ENCODE measurements around the gene FILIP1. TPM values are rescaled to one million over a fixed set of nuclear protein-coding genes. Genes with fewer than 3 reads are reported as not detected.

FILIP1 gene
- total and polyA plus RNA-seq, 9 donors: 1.1 to 7.1 (median 2.7) TPM

DNA sequence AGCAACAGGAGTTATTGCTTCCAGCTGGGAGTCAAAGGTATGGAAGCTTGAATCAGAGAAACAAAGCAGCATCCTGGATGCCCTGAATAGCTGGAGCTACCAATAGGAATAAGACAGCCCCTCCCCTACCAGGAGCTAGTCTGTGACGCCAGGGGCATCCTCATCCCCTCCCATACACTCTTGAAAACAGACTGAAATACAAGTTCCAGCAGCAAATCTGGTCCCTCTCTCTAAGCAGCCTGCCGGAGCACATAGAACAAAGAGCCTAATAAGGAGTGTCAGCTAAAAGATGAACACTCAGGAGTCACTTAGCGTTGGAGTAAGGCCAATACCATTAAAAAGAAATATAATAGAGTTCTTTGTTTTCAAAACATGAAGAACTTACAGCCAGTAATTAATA lies 25.6 kb downstream of the FILIP1 start:
- Histone ChIP-seq H3K36me3 (no peaks in the 10 kb centered on the region), H3K4me3 (no peak overlapping the region), H3K4me1 (ENCODE audit: insufficient read depth) (no peaks in the 10 kb centered on the region), H3K27me3 (no peaks in the 10 kb centered on the region), H3K9me3 (no peaks in the 10 kb centered on the region), H3K27ac (no peak overlapping the region)
- DNase-seq: no peak
- intact Hi-C loops (cut with DNase I): no loop called here
- TF ChIP-seq EP300 (IDR thresholded peaks at IDR 0.05) (no peak), POLR2A (IDR thresholded peaks at IDR 0.05) (no peak)
- TF ChIP-seq, protein P1, sequence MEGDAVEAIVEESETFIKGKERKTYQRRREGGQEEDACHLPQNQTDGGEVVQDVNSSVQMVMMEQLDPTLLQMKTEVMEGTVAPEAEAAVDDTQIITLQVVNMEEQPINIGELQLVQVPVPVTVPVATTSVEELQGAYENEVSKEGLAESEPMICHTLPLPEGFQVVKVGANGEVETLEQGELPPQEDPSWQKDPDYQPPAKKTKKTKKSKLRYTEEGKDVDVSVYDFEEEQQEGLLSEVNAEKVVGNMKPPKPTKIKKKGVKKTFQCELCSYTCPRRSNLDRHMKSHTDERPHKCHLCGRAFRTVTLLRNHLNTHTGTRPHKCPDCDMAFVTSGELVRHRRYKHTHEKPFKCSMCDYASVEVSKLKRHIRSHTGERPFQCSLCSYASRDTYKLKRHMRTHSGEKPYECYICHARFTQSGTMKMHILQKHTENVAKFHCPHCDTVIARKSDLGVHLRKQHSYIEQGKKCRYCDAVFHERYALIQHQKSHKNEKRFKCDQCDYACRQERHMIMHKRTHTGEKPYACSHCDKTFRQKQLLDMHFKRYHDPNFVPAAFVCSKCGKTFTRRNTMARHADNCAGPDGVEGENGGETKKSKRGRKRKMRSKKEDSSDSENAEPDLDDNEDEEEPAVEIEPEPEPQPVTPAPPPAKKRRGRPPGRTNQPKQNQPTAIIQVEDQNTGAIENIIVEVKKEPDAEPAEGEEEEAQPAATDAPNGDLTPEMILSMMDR (IDR thresholded peaks at IDR 0.05): no peak
- WGBS, 3 donors: 53 to 68% (median 63%) methylated on average over 3 of the region's 3 CpGs

DNA sequence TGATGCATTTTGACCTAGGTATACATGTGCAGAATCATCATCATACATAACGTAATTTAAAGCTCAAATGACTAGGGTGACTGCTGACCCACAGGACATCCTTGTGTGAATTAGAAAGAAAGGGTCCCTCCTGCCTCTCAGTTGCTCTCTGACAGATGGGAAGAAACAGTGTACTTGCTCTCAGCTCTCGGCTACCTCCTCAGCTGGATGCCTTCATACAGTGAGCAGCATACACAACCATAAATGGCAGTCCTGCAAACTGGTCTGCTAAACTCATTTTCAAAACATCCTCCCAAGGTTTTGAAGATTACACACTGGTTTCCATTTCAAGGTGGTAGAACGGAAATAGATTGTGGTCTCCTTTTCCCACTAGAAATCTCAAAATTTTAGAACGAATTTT lies 26.3 kb downstream of the FILIP1 start:
- Histone ChIP-seq H3K4me1 (ENCODE audit: insufficient read depth) (no peaks in the 10 kb centered on the region), H3K4me3 (no peak overlapping the region), H3K27ac (no peak overlapping the region), H3K9me3 (no peaks in the 10 kb centered on the region), H3K36me3 (no peaks in the 10 kb centered on the region), H3K27me3 (no peaks in the 10 kb centered on the region)
- WGBS, 3 donors: 60 to 68% (median 64%) methylated on average over 4 of the region's 4 CpGs
- intact Hi-C loops (cut with DNase I): no loop called here
- no peak for DNase-seq
- TF ChIP-seq, protein P1 (IDR thresholded peaks at IDR 0.05): no peak
- TF ChIP-seq EP300 (IDR thresholded peaks at IDR 0.05) (no peak), POLR2A (IDR thresholded peaks at IDR 0.05) (no peak)

DNA sequence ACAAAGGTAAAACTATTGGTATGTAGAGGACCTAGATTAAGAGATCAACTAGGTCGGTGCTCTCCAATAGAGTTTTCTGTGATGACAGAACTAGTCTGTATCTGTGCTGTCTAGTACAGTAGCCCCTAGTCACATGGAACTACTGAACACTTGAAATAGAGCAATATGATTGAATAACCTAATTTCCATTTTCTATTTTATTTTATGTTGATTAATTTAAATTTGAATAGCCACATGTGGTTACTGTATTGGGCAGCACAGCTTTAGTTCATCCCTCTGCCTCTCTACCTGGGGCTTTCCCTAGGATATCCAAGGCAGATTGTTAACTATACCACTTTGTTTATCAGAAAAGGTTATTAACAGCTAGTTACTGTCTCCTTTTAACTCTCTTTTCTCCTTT lies 27.0 kb downstream of the FILIP1 start:
- WGBS, 3 donors: 95 to 98% (median 96%) methylated on average over 1 of the region's 1 CpG
- Histone ChIP-seq H3K4me1 (ENCODE audit: insufficient read depth) (no peaks in the 10 kb centered on the region), H3K9me3 (no peaks in the 10 kb centered on the region), H3K4me3 (no peak overlapping the region), H3K27ac (no peak overlapping the region), H3K36me3 (no peaks in the 10 kb centered on the region), H3K27me3 (no peaks in the 10 kb centered on the region)
- no peak for DNase-seq
- intact Hi-C loops (cut with DNase I): no loop called here
- TF ChIP-seq, protein P1 (IDR thresholded peaks at IDR 0.05): no peak
- TF ChIP-seq POLR2A (IDR thresholded peaks at IDR 0.05) (no peak), EP300 (IDR thresholded peaks at IDR 0.05) (no peak)

DNA sequence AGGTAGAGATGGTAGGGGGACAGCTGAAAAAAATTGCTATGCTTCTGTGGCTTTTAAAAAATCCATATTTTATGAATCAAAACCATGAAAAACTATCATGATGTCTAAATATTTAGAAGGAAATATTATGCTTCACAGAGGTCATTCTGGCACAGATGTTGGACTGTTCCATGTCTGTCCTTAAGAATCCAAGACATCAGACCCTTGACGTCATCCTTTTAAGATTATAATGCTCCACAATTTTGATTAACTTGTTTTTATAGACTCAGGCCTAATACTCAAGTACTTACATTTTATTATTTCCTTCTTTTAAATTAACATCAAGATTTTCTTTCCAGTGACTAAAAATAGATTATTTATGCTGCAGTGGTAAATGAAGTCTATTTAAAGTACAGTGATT lies 29.7 kb downstream of the FILIP1 start:
- no peaks in the 10 kb centered on the region for H3K4me1 ChIP-seq (ENCODE audit: insufficient read depth)
- no peaks in the 10 kb centered on the region for H3K36me3 ChIP-seq
- intact Hi-C loops (cut with DNase I): no loop called here
- no peak overlapping the region for H3K4me3 ChIP-seq
- H3K9me3 ChIP-seq: no peaks in the 10 kb centered on the region
- no peak for DNase-seq
- 20 to 44% (median 43%) methylated on average over 1 of the region's 1 CpG for WGBS, 3 donors
- no peaks in the 10 kb centered on the region for H3K27me3 ChIP-seq
- TF ChIP-seq, protein P1 (IDR thresholded peaks at IDR 0.05): no peak
- no peak for TF ChIP-seq POLR2A (IDR thresholded peaks at IDR 0.05)
- no peak overlapping the region for H3K27ac ChIP-seq

DNA sequence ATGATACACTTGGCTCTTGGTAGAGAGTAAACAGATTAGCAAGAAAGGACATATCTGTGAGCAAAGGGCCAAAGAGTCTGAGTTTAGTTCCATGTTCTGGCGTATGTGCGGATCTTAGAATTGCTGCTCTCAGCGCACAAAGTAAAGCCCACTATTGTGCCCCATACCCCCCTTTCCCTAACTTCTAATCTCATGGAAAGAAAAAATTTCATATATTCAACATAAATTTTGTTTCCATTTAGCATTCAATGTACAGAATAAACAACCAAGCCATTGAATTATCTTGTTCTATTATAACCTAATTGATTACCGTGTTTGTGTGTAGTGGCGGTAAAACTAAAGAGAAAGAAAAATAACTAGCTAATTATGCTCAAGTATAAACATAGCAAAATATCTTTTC lies 30.5 kb downstream of the FILIP1 start:
- WGBS, 3 donors: 89 to 94% (median 92%) methylated on average over 5 of the region's 5 CpGs
- H3K27ac ChIP-seq: no peak overlapping the region
- H3K4me3 ChIP-seq: no peak overlapping the region
- no peaks in the 10 kb centered on the region for H3K9me3 ChIP-seq
- DNase-seq: no peak
- no peaks in the 10 kb centered on the region for H3K27me3 ChIP-seq
- no peaks in the 10 kb centered on the region for H3K4me1 ChIP-seq (ENCODE audit: insufficient read depth)
- intact Hi-C loops (cut with DNase I): no loop called here
- TF ChIP-seq, protein P1 (IDR thresholded peaks at IDR 0.05): no peak
- TF ChIP-seq EP300 (IDR thresholded peaks at IDR 0.05) (no peak), POLR2A (IDR thresholded peaks at IDR 0.05) (no peak)
- no peaks in the 10 kb centered on the region for H3K36me3 ChIP-seq

Data from ovary (tissue), 9 donors.